GM12878 (cell line): ENCODE results near the gene ELP4.

Source experiments
- BCL3 ChIP-seq: IDR thresholded peaks from 2 replicates; pipeline ENCODE4 v1.6.1; 2011; ENCODE audit warnings: borderline replicate concordance, low read depth, mild to moderate bottlenecking, moderate library complexity, low read length; ENCODE audit not compliant: insufficient read depth, poor library complexity, severe bottlenecking
- CBX3 ChIP-seq: fragments of 200-600 bp; sonication (generic); IDR thresholded peaks from 2 replicates; pipeline ENCODE4 v1.6.1; 2016; ENCODE audit warnings: low read depth, borderline replicate concordance
- CREB1 ChIP-seq: IDR thresholded peaks from 2 replicates; pipeline ENCODE4 v1.6.1; 2012; ENCODE audit warnings: low read depth, mild to moderate bottlenecking, inconsistent platforms
- IRF3 ChIP-seq: fragments of 450-650 bp; IDR thresholded peaks from 2 replicates; pipeline ENCODE4 v1.6.1; 2014; ENCODE audit warnings: mild to moderate bottlenecking
- MAX ChIP-seq: IDR thresholded peaks from 2 replicates; pipeline ENCODE4 v1.6.1; 2012; ENCODE audit warnings: low read depth, low read length, improper control_type of control experiment
- NRF1 ChIP-seq: conservative IDR thresholded peaks from 2 replicates; pipeline ENCODE4 v1.6.1; 2011; ENCODE audit warnings: mild to moderate bottlenecking, low read depth, low read length, improper control_type of control experiment
- POLR2A ChIP-seq: IDR thresholded peaks from 2 replicates; pipeline ENCODE4 v1.6.1; 2011; ENCODE audit warnings: low read depth, mild to moderate bottlenecking, low read length
- POLR2AphosphoS2 ChIP-seq: IDR thresholded peaks from 2 replicates; pipeline ENCODE4 v1.6.1; 2011; ENCODE audit warnings: low read depth, mild to moderate bottlenecking, low read length, improper control_type of control experiment, moderate library complexity
- RB1 ChIP-seq: fragments of 450-650 bp; formaldehyde crosslinking; IDR thresholded peaks from 2 replicates; pipeline ENCODE4 v1.6.1; 2017; ENCODE audit warnings: mild to moderate bottlenecking, borderline replicate concordance
- SREBF2 ChIP-seq: IDR thresholded peaks from 2 replicates; pipeline ENCODE4 v1.6.1; 2012; ENCODE audit warnings: mild to moderate bottlenecking, low read length
- ZNF274 ChIP-seq: IDR thresholded peaks from one replicate; pipeline ENCODE4 v1.8.0; 2011; ENCODE audit not compliant: insufficient read length, insufficient read depth
- ZSCAN29 ChIP-seq: fragments of 450-650 bp; IDR thresholded peaks from 2 replicates; pipeline ENCODE4 v1.6.1; 2017; ENCODE audit warnings: mild to moderate bottlenecking, moderate library complexity
- TF ChIP-seq, protein P1 (sequence below), 3 experiments: IDR thresholded peaks in 2 of 3; conservative IDR thresholded peaks in 1 of 3; 2 replicates each; pipeline ENCODE4 v1.5.1; 2011; ENCODE audit warnings: low read depth in 3 of 3, low read length in 3 of 3, mild to moderate bottlenecking in 3 of 3, control low read depth in 2 of 3, moderate library complexity in 2 of 3, inconsistent platforms in 1 of 3, mixed read lengths in 1 of 3; ENCODE audit not compliant: control insufficient read depth in 2 of 3, insufficient read depth in 1 of 3; ENCODE audit errors: extremely low read depth in 1 of 3
- TF ChIP-seq, protein P2 (sequence below): fragments of 150-350 bp; IDR thresholded peaks from 2 replicates; pipeline ENCODE4 v1.6.1; 2016; ENCODE audit warnings: low read depth, low read length

DNA sequence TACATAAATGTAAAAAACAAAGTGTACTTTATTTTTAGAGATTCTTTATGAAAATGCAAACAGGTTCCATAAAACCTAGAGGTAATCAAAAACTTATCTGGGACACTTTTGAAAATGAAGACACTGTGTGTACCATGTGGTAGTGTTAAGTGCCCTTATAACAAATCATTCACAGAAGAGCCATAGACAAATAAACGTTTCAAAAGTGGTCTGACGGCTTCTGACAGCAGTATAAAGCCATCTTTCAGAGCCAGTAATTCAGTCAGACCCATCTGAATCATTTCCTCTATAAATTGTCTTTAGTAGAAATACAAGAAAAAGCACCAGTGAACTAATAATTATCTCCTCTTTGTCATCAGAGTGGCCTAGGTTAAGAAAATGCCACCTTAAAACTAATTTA is 201.6 kb downstream of the ELP4 start:
- TF ChIP-seq POLR2AphosphoS2 (no peak), NRF1 (no peak), MAX (no peak), BCL3 (no peak), RB1 (no peak), ZNF274 (no peak), CREB1 (no peak), ZSCAN29 (no peak), POLR2A (no peak), IRF3 (no peak), CBX3 (no peak), SREBF2 (no peak)
- TF ChIP-seq, protein P1, sequence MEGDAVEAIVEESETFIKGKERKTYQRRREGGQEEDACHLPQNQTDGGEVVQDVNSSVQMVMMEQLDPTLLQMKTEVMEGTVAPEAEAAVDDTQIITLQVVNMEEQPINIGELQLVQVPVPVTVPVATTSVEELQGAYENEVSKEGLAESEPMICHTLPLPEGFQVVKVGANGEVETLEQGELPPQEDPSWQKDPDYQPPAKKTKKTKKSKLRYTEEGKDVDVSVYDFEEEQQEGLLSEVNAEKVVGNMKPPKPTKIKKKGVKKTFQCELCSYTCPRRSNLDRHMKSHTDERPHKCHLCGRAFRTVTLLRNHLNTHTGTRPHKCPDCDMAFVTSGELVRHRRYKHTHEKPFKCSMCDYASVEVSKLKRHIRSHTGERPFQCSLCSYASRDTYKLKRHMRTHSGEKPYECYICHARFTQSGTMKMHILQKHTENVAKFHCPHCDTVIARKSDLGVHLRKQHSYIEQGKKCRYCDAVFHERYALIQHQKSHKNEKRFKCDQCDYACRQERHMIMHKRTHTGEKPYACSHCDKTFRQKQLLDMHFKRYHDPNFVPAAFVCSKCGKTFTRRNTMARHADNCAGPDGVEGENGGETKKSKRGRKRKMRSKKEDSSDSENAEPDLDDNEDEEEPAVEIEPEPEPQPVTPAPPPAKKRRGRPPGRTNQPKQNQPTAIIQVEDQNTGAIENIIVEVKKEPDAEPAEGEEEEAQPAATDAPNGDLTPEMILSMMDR (IDR thresholded peaks at IDR 0.05 in 2 of 3, conservative IDR thresholded peaks at IDR 0.05 in 1 of 3; ENCODE audit: control insufficient read depth in 2 of 3, extremely low read depth in 1 of 3, insufficient read depth in 1 of 3, low read depth in 3 of 3, low read length in 3 of 3) = no peak
- TF ChIP-seq, protein P2, sequence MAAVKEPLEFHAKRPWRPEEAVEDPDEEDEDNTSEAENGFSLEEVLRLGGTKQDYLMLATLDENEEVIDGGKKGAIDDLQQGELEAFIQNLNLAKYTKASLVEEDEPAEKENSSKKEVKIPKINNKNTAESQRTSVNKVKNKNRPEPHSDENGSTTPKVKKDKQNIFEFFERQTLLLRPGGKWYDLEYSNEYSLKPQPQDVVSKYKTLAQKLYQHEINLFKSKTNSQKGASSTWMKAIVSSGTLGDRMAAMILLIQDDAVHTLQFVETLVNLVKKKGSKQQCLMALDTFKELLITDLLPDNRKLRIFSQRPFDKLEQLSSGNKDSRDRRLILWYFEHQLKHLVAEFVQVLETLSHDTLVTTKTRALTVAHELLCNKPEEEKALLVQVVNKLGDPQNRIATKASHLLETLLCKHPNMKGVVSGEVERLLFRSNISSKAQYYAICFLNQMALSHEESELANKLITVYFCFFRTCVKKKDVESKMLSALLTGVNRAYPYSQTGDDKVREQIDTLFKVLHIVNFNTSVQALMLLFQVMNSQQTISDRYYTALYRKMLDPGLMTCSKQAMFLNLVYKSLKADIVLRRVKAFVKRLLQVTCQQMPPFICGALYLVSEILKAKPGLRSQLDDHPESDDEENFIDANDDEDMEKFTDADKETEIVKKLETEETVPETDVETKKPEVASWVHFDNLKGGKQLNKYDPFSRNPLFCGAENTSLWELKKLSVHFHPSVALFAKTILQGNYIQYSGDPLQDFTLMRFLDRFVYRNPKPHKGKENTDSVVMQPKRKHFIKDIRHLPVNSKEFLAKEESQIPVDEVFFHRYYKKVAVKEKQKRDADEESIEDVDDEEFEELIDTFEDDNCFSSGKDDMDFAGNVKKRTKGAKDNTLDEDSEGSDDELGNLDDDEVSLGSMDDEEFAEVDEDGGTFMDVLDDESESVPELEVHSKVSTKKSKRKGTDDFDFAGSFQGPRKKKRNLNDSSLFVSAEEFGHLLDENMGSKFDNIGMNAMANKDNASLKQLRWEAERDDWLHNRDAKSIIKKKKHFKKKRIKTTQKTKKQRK = no peak
